SK-N-SH (cell line): Measurements from ENCODE around the gene TCF15. TPM values are rescaled to one million over a fixed set of nuclear protein-coding genes. Genes with fewer than 3 reads are reported as not detected.

Experiments used
- CTCF ChIA-PET: fragments of 300-600, 350-600 bp; formaldehyde crosslinking; extraction: SDS; loops from one replicate; lab custom pipeline; 2021; lab: Yijun Ruan, JAX
- POLR2A ChIA-PET: fragments of 350-600 bp; sonication (Branson Sonifier 250); formaldehyde crosslinking; extraction: SDS; loops from one replicate; lab custom pipeline; 2020; ENCODE audit warnings: antibody characterized with exemption, inconsistent platforms; lab: Yijun Ruan, JAX
- DNase-seq: peaks from one replicate; pipeline ENCODE4 v3.0.0; 2012
- H2AFZ ChIP-seq: fragments of 200-600 bp; sonication (generic); 2 replicates; pipeline ENCODE4 v1.8.1; 2016; ENCODE audit warnings: antibody characterized with exemption, mild to moderate bottlenecking, low read depth
- H3F3A ChIP-seq: fragments of 200-600 bp; sonication (generic); replicated peaks from 2 replicates; pipeline ENCODE3; 2016; ENCODE audit warnings: antibody characterized with exemption, mild to moderate bottlenecking; ENCODE audit not compliant: insufficient read depth
- H3K27ac ChIP-seq, 2 experiments: fragments of 200-500 bp in 1 of 2; fragments of 200-600 bp in 1 of 2; sonication (Bioruptor generic) in 1 of 2; sonication (generic), shearing (Covaris generic) in 1 of 2; 2 replicates each; pipeline versions ENCODE4 v1.5.1 to v1.6.1; 2014 to 2016; ENCODE audit warnings: low read depth in 2 of 2, inconsistent platforms in 1 of 2, low read length in 1 of 2, mild to moderate bottlenecking in 1 of 2, mixed read lengths in 1 of 2
- H3K27me3 ChIP-seq: fragments of 200-600 bp; sonication (generic), shearing (Covaris generic); 2 replicates; pipeline ENCODE4 v1.6.1; 2016; ENCODE audit warnings: mixed run types; ENCODE audit not compliant: insufficient read depth
- H3K36me3 ChIP-seq, 2 experiments: fragments of 200-500 bp in 1 of 2; fragments of 200-600 bp in 1 of 2; sonication (Bioruptor generic) in 1 of 2; sonication (generic) in 1 of 2; replicated peaks in 1 of 2; 2 replicates each; pipeline versions ENCODE3 to v1.5.1; 2014 to 2016; ENCODE audit warnings: low read length in 1 of 2, mild to moderate bottlenecking in 1 of 2; ENCODE audit not compliant: insufficient read depth in 2 of 2, control insufficient read depth in 1 of 2
- H3K4me1 ChIP-seq, 2 experiments: fragments of 200-500 bp in 1 of 2; fragments of 200-600 bp in 1 of 2; sonication (Bioruptor generic) in 1 of 2; sonication (generic), shearing (Covaris generic) in 1 of 2; 2 replicates each; pipeline versions ENCODE4 v1.5.1 to v1.6.1; 2014 to 2016; ENCODE audit warnings: low read depth in 1 of 2, low read length in 1 of 2, mixed run types in 1 of 2; ENCODE audit not compliant: insufficient read depth in 2 of 2, control insufficient read depth in 1 of 2
- H3K4me2 ChIP-seq: fragments of 200-600 bp; sonication (generic), shearing (Covaris generic); 2 replicates; pipeline ENCODE4 v1.6.1; 2017; ENCODE audit warnings: mixed run types
- H3K4me3 ChIP-seq, 2 experiments: fragments of 200-500 bp in 1 of 2; fragments of 200-600 bp in 1 of 2; sonication (Bioruptor generic) in 1 of 2; sonication (generic), shearing (Covaris generic) in 1 of 2; 2 replicates each; pipeline versions ENCODE4 v1.5.1 to v1.8.1; 2014 to 2016; ENCODE audit warnings: low read depth in 2 of 2, inconsistent platforms in 1 of 2, low read length in 1 of 2, mild to moderate bottlenecking in 1 of 2, mixed read lengths in 1 of 2, moderate library complexity in 1 of 2
- H3K79me2 ChIP-seq: fragments of 200-600 bp; sonication (generic); 2 replicates; pipeline ENCODE4 v1.8.1; 2017; ENCODE audit warnings: mild to moderate bottlenecking; ENCODE audit not compliant: insufficient read depth
- H3K9ac ChIP-seq: fragments of 200-600 bp; sonication (generic); 2 replicates; pipeline ENCODE4 v1.6.1; 2017; ENCODE audit warnings: mixed run types
- H3K9me2 ChIP-seq: fragments of 200-600 bp; sonication (generic); 2 replicates; pipeline ENCODE4 v1.6.1; 2017; ENCODE audit warnings: mixed run types
- H3K9me3 ChIP-seq: fragments of 200-600 bp; sonication (generic); 2 replicates; pipeline ENCODE4 v1.6.1; 2017; ENCODE audit warnings: mixed run types, mild to moderate bottlenecking, moderate library complexity
- H4K20me1 ChIP-seq: fragments of 200-600 bp; sonication (generic); 2 replicates; pipeline ENCODE4 v1.6.1; 2017; ENCODE audit warnings: mild to moderate bottlenecking, mixed run types; ENCODE audit not compliant: insufficient read depth
- ELF1 ChIP-seq: IDR thresholded peaks from 2 replicates; pipeline ENCODE4 v1.4.0; 2012
- EP300 ChIP-seq, 2 experiments: IDR thresholded peaks; 2 replicates each; pipeline versions ENCODE4 v1.4.0 to v1.6.1; 2012; ENCODE audit warnings: borderline replicate concordance in 1 of 2, low read depth in 1 of 2, low read length in 1 of 2
- EZH2phosphoT487 ChIP-seq: fragments of 200-600 bp; sonication (generic); IDR thresholded peaks from 2 replicates; pipeline ENCODE4 v1.6.1; 2017; ENCODE audit warnings: low read depth, mixed run types, mild to moderate bottlenecking, antibody characterized with exemption, moderate library complexity, borderline replicate concordance
- FOSL2 ChIP-seq: IDR thresholded peaks from 2 replicates; pipeline ENCODE4 v1.4.0; 2012; ENCODE audit warnings: low read depth, mild to moderate bottlenecking, moderate library complexity, borderline replicate concordance
- FOXM1 ChIP-seq: IDR thresholded peaks from 2 replicates; pipeline ENCODE4 v1.4.0; 2012; ENCODE audit warnings: low read depth, mild to moderate bottlenecking
- GABPA ChIP-seq: IDR thresholded peaks from 2 replicates; pipeline ENCODE4 v1.4.0; 2012; ENCODE audit warnings: low read depth, mild to moderate bottlenecking
- GATA2 ChIP-seq: sonication (generic); formaldehyde crosslinking; IDR thresholded peaks from 2 replicates; pipeline ENCODE4 v1.5.0; 2020; ENCODE audit warnings: mild to moderate bottlenecking, missing genetic modification reagents
- MEF2A ChIP-seq: IDR thresholded peaks from 2 replicates; pipeline ENCODE4 v1.4.0; 2012; ENCODE audit warnings: low read depth, borderline replicate concordance
- MXI1 ChIP-seq: IDR thresholded peaks from 2 replicates; pipeline ENCODE4 v1.6.1; 2012; ENCODE audit warnings: mild to moderate bottlenecking, low read depth, low read length, improper control_type of control experiment
- NFIC ChIP-seq: IDR thresholded peaks from 2 replicates; pipeline ENCODE4 v1.4.0; 2012; ENCODE audit warnings: borderline replicate concordance
- POLR2AphosphoS5 ChIP-seq: IDR thresholded peaks from 2 replicates; pipeline ENCODE4 v1.6.1; 2012; ENCODE audit warnings: low read depth, low read length
- RAD21 ChIP-seq: IDR thresholded peaks from 2 replicates; pipeline ENCODE4 v1.6.1; 2012; ENCODE audit warnings: mild to moderate bottlenecking, low read length
- SIN3A ChIP-seq: IDR thresholded peaks from 2 replicates; pipeline ENCODE4 v1.6.1; 2012; ENCODE audit warnings: low read depth, mild to moderate bottlenecking, low read length, moderate library complexity, borderline replicate concordance
- TAF1 ChIP-seq: IDR thresholded peaks from 2 replicates; pipeline ENCODE4 v1.6.1; 2012; ENCODE audit warnings: low read depth, mild to moderate bottlenecking, low read length, moderate library complexity, borderline replicate concordance
- TCF12 ChIP-seq: IDR thresholded peaks from 2 replicates; pipeline ENCODE4 v1.4.0; 2012
- TEAD4 ChIP-seq: IDR thresholded peaks from 2 replicates; pipeline ENCODE4 v1.4.0; 2012; ENCODE audit warnings: mild to moderate bottlenecking, borderline replicate concordance; ENCODE audit not compliant: insufficient read depth
- WGBS: methylation state at CpG from one replicate; pipeline ENCODE4 v1.1.6; 2017; ENCODE audit warnings: low lambda C conversion rate; 5-methylcytosine and 5-hydroxymethylcytosine counted together
- polyA plus RNA-seq, 3 experiments: library from polyadenylated mRNA; depleted of rRNA; stranded (reverse); fragments of >200 nt; gene quantifications; 2 replicates each; pipeline ENCODE4 v1.2.3, GENCODE V29; 2012
- TF ChIP-seq, protein P1 (sequence below): fragments of 150-350 bp; IDR thresholded peaks from 2 replicates; pipeline ENCODE4 v1.6.1; 2016; ENCODE audit warnings: mild to moderate bottlenecking, low read depth, low read length
- TF ChIP-seq, protein P2 (sequence below): IDR thresholded peaks from 2 replicates; pipeline ENCODE4 v1.6.1; 2012; ENCODE audit warnings: mild to moderate bottlenecking, low read depth, low read length, moderate library complexity
- TF ChIP-seq, protein P3 (sequence below): IDR thresholded peaks from 2 replicates; pipeline ENCODE4 v1.4.0; 2012; ENCODE audit warnings: low read depth, borderline replicate concordance
- TF ChIP-seq, protein P4 (sequence below): IDR thresholded peaks from 2 replicates; pipeline ENCODE4 v1.4.0; 2012; ENCODE audit warnings: low read depth, borderline replicate concordance

The TCF15 gene
- polyA plus RNA-seq, 1 of the 3 experiments (the other 2 are of a cell fraction): not detected

DNA sequence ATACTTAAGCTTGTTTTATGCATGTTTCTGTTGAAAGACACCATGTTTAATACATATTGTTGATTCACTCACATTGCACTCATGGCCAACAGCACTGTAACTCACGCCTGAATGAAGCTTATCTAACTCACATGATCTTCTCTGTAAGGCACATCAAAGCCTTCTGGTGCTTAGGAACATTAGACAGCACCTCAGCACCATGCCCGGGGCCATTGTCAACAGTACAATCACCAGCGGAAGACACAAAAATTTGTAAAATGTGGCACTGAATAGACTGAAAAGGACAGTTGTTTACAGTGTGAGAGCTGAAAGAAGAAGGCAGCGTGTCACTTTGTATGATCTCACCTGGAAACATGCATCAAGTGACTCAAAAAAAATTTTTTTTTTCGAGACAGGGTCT lies 8.9 kb upstream of the TCF15 start:
- H3K27ac ChIP-seq: no peak overlapping the region
- no peaks in the 10 kb centered on the region for H3K4me1 ChIP-seq
- no peaks in the 10 kb centered on the region for H3K9me3 ChIP-seq
- no peaks in the 10 kb centered on the region for H4K20me1 ChIP-seq
- no peak overlapping the region for H2AFZ ChIP-seq
- DNase-seq: no peak
- no peak overlapping the region for H3K4me3 ChIP-seq
- no peaks in the 10 kb centered on the region for H3K79me2 ChIP-seq
- 10% methylated on average over 5 of the region's 5 CpGs for WGBS
- no peaks in the 10 kb centered on the region for H3K9me2 ChIP-seq
- no peak overlapping the region for H3K9ac ChIP-seq
- H3K4me2 ChIP-seq: no peak overlapping the region
- no peaks in the 10 kb centered on the region; the same call in 1 of the 2 replicates for H3K27me3 ChIP-seq
- ChIA-PET POLR2A (no interaction called here), CTCF (interaction anchor here (1.1 to 3.1 kb wide), 3 partner anchors 8 to 57 kb away, joined by 3 to 13 read pairs (median 8); no protein-coding TSS in a partner anchor)
- no peaks in the 10 kb centered on the region for H3F3A ChIP-seq
- no peaks in the 10 kb centered on the region for H3K36me3 ChIP-seq
- no peak for TF ChIP-seq GABPA
- TF ChIP-seq, protein P1, sequence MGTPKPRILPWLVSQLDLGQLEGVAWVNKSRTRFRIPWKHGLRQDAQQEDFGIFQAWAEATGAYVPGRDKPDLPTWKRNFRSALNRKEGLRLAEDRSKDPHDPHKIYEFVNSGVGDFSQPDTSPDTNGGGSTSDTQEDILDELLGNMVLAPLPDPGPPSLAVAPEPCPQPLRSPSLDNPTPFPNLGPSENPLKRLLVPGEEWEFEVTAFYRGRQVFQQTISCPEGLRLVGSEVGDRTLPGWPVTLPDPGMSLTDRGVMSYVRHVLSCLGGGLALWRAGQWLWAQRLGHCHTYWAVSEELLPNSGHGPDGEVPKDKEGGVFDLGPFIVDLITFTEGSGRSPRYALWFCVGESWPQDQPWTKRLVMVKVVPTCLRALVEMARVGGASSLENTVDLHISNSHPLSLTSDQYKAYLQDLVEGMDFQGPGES: no peak
- TF ChIP-seq ELF1: no peak
- TF ChIP-seq, protein P2, sequence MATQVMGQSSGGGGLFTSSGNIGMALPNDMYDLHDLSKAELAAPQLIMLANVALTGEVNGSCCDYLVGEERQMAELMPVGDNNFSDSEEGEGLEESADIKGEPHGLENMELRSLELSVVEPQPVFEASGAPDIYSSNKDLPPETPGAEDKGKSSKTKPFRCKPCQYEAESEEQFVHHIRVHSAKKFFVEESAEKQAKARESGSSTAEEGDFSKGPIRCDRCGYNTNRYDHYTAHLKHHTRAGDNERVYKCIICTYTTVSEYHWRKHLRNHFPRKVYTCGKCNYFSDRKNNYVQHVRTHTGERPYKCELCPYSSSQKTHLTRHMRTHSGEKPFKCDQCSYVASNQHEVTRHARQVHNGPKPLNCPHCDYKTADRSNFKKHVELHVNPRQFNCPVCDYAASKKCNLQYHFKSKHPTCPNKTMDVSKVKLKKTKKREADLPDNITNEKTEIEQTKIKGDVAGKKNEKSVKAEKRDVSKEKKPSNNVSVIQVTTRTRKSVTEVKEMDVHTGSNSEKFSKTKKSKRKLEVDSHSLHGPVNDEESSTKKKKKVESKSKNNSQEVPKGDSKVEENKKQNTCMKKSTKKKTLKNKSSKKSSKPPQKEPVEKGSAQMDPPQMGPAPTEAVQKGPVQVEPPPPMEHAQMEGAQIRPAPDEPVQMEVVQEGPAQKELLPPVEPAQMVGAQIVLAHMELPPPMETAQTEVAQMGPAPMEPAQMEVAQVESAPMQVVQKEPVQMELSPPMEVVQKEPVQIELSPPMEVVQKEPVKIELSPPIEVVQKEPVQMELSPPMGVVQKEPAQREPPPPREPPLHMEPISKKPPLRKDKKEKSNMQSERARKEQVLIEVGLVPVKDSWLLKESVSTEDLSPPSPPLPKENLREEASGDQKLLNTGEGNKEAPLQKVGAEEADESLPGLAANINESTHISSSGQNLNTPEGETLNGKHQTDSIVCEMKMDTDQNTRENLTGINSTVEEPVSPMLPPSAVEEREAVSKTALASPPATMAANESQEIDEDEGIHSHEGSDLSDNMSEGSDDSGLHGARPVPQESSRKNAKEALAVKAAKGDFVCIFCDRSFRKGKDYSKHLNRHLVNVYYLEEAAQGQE: no peak
- TF ChIP-seq FOXM1: no peak
- no peak for TF ChIP-seq EP300 (IDR thresholded peaks at IDR 0.05; ENCODE audit: borderline replicate concordance in 1 of 2, low read depth in 1 of 2, low read length in 1 of 2)
- no peak for TF ChIP-seq POLR2AphosphoS5
- no peak for TF ChIP-seq GATA2 (CRISPR knock-in tag)
- TF ChIP-seq TCF12: no peak
- TF ChIP-seq MEF2A: no peak
- no peak for TF ChIP-seq NFIC
- no peak for TF ChIP-seq EZH2phosphoT487
- no peak for TF ChIP-seq MXI1
- no peak for TF ChIP-seq SIN3A
- TF ChIP-seq, protein P3, sequence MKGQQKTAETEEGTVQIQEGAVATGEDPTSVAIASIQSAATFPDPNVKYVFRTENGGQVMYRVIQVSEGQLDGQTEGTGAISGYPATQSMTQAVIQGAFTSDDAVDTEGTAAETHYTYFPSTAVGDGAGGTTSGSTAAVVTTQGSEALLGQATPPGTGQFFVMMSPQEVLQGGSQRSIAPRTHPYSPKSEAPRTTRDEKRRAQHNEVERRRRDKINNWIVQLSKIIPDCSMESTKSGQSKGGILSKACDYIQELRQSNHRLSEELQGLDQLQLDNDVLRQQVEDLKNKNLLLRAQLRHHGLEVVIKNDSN: no peak
- TF ChIP-seq FOSL2: no peak
- TF ChIP-seq TAF1: no peak
- TF ChIP-seq, protein P4, sequence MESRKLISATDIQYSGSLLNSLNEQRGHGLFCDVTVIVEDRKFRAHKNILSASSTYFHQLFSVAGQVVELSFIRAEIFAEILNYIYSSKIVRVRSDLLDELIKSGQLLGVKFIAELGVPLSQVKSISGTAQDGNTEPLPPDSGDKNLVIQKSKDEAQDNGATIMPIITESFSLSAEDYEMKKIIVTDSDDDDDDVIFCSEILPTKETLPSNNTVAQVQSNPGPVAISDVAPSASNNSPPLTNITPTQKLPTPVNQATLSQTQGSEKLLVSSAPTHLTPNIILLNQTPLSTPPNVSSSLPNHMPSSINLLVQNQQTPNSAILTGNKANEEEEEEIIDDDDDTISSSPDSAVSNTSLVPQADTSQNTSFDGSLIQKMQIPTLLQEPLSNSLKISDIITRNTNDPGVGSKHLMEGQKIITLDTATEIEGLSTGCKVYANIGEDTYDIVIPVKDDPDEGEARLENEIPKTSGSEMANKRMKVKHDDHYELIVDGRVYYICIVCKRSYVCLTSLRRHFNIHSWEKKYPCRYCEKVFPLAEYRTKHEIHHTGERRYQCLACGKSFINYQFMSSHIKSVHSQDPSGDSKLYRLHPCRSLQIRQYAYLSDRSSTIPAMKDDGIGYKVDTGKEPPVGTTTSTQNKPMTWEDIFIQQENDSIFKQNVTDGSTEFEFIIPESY: no peak
- no peak for TF ChIP-seq RAD21
- TF ChIP-seq TEAD4: no peak
- TF ChIP-seq, all 33 proteins: peak for 0
